A549 treated with dexamethasone at 1 μM for 4 hours (cell line): ENCODE measurements around the gene POLD3. TPM values are rescaled to one million over a fixed set of nuclear protein-coding genes. Genes with fewer than 3 reads are reported as not detected.

Experiments
- total RNA-seq: library from RNA; stranded (reverse); fragments of 200-300 nt; extraction: Qiagen RNA extraction; gene quantifications from 5 replicates; pipeline ENCODE4 v1.2.3, GENCODE V29; 2022

Gene POLD3, protein sequence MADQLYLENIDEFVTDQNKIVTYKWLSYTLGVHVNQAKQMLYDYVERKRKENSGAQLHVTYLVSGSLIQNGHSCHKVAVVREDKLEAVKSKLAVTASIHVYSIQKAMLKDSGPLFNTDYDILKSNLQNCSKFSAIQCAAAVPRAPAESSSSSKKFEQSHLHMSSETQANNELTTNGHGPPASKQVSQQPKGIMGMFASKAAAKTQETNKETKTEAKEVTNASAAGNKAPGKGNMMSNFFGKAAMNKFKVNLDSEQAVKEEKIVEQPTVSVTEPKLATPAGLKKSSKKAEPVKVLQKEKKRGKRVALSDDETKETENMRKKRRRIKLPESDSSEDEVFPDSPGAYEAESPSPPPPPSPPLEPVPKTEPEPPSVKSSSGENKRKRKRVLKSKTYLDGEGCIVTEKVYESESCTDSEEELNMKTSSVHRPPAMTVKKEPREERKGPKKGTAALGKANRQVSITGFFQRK
- total RNA-seq = 14.6 to 19.1 TPM (median 15.9 TPM) in 5 replicates

DNA sequence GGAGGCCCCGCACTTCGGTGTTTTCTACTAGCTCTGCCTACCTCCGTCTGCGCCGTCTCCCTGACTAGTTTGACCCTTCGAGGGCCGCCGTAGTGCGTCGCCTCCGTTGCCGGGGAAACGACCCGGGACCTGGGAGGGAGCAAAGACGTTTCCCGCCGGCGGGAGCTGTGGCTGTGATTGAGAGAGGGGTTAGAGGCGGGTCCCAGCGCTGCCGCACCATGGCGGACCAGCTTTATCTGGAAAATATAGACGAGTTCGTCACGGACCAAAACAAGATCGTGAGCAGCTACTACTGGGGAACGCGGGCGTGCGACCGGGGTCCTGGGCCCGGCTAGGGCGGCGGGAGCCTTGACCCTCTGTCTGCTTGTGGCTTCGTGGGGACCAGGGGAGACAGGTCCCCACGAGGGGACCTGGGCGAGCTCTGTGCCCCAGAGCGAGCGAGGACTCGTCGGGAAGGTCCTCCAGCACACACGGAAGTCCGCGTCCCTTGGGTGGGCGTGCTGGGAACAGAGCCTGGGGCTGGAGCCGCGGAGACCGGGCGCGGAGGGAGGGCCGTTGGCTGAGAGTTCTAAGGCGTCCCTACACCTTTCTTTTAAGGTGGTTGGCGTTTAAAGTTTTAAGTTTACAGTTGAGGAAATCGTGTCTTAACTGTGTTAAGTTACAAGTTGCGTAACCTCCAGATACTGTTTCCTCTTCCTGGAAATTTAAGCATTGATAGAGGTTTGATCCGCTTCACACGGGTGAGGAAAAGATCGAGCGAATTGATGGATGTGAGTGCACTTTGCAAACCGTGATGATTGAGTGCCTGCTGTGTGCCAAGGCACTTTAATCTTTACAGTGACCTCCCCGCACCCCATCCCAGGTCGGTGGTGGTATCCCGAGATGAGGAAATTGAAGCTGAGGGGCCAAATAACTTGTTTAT lies at the start of gene POLD3:
Gene POLD3 (plus strand): TSS at position 142 of the 922 bp plus-strand sequence. CDS start 77 bp downstream, at position 219.

Other genes starting within 250 kb of the POLD3 start
- 12.1 to 20.5 TPM (median 19.2 TPM) in 5 replicates for gene PGM2L1, start 194.1 kb upstream of the POLD3 start, total RNA-seq
- gene KCNE3, start 125.0 kb upstream of the POLD3 start, total RNA-seq = not detected in 5 replicates
- 1.7 to 2.3 TPM (median 2.1 TPM) in 5 replicates for gene LIPT2, start 98.9 kb upstream of the POLD3 start, total RNA-seq
- gene CHRDL2, start 138.8 kb downstream of the POLD3 start, total RNA-seq = 3.1 to 5.0 TPM (median 4.4 TPM) in 5 replicates
- gene RNF169, start 156.3 kb downstream of the POLD3 start, total RNA-seq = 4.0 to 6.2 TPM (median 5.9 TPM) in 5 replicates